ENCODE data around the gene UFL1.

GRCh38 chr6:96545882-96546281 lies 24.3 kb downstream of the UFL1 start:
- no peak for TF ChIP-seq CTCF (IDR thresholded peaks at IDR 0.05; ENCODE audit: insufficient read depth, low read length, poor library complexity, severe bottlenecking)
- TF ChIP-seq EZH2phosphoT487 (conservative IDR thresholded peaks at IDR 0.05; ENCODE audit: low read length), result no peak

All from SU-DHL-6 (cell line).